GM21367 (cell line): ENCODE measurements around the gene EAF2.

Experiments
- ATAC-seq: cut with Tn5 transposase; IDR thresholded peaks from one replicate; pipeline ENCODE4 v1.9.1; 2021; ENCODE audit not compliant: unreplicated experiment

EAF2 gene

DNA sequence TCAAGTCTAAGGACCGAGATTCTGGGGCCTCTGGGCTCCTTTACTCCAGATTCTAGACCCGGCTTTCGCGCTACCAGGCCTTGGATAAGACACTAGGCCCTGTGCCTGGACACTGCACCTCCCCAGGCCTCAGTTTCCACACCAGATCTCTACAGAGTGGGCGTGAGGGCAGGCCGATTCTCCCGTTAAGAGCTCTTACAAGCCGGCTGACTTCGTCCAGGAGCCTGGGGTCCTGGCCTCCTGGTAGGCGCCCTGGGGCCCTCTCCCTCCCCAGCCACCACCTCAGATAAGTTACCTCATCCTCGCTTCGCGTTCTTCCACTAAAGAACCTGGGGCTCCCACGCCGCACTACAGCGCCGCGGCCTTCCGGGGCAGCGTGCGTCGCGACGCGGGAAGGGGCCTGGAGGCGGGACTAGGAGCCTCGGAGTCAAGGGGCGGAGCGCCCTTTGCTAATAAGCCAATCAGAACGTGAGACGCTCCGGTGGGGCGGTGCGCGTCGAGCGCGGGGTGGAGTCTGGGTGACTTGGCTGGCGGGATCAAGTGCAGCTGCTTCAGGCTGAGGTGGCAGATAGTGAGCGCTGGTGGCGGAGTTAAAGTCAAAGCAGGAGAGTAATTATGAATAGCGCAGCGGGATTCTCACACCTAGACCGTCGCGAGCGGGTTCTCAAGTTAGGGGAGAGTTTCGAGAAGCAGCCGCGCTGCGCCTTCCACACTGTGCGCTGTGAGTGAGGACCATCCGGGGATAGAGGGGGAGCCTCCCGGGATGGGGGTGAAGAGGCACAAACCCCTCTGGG lies at the start of gene EAF2, which contains the start of gene IQCB1:
TSS of gene EAF2 (plus strand) at position 539 of the 794 bp plus-strand sequence. CDS start at position 616, 77 bp downstream.
TSS of gene IQCB1 (minus strand) at position 390 of the 794 bp plus-strand sequence. CDS start 6,100 bp downstream, outside the sequence.
- ATAC-seq, result peak; percentile 95

- ATAC-seq, result no peak
These were observed 48.5 kb upstream of the EAF2 start for GRCh38 chr3:121786485-121786884.

GRCh38 chr3:121793078-121793477 lies 41.9 kb upstream of the EAF2 start:
- ATAC-seq, result no peak

DNA sequence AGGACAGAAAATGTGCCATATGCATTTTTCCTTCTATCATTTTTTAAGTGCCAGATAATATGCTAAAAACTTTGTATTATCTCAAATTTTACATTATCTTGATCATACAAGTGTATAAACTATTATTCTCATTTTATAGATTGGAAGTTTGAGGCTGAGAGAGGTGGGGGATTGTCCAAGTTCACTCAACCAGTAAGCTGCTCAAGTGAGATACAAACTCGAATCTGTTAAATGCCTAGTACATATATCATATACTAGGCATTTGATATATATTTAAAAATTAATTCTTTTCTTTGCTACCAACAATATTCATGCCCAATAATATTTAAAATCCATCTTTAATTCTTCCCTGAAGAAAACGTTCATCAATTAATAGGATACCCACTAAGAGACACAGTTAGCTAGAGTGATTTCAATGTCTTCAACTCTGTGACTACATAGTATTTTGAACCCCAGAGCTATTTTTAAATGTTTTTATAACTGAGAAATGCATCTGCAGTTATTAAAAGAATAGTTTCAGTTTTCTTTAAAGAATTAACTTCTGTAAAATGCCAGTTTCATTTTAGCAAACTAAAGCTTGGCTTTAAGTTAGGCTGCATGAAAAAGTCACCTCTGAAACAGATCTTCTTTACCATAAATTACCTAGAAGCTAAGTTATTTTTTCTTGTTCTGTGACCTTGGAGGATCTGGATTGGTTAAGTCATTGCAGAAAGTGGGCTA lies 40.6 kb upstream of the EAF2 start:
- ATAC-seq, result peak; percentile 62

- no peak for ATAC-seq
These were observed 38.0 kb upstream of the EAF2 start for GRCh38 chr3:121796970-121797369.

GRCh38 chr3:121800906-121801305 lies 34.1 kb upstream of the EAF2 start:
- no peak for ATAC-seq

DNA sequence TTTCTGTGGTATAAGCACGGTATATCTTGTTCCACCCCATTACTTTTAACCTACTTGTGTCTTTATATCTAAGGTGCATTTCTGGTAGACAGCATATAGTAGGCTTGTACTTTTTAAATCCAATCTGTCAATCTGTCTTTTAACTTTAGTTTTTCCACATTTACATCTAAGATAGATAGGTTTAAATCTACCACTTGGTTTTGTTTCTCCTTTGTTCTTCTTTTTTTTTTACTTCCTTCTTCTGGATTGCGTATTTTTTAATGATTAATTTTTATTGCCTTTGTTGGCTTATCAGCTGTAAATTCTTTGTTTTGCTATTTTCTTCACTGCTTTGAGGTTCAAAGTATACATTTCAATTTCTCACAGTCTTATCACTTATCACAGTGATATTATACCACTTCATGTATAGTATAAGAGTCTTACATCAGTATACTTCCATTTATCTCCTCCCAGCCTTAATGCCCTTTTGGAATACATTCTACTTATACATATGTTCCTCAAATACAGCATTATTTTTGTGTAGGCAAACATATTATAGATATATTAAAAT lies 31.2 kb upstream of the EAF2 start:
- ATAC-seq, result no peak

GRCh38 chr3:121809249-121809648 lies 25.8 kb upstream of the EAF2 start:
- ATAC-seq, result peak; percentile 96

GRCh38 chr3:121817753-121818152 lies 17.3 kb upstream of the EAF2 start:
- no peak for ATAC-seq

DNA sequence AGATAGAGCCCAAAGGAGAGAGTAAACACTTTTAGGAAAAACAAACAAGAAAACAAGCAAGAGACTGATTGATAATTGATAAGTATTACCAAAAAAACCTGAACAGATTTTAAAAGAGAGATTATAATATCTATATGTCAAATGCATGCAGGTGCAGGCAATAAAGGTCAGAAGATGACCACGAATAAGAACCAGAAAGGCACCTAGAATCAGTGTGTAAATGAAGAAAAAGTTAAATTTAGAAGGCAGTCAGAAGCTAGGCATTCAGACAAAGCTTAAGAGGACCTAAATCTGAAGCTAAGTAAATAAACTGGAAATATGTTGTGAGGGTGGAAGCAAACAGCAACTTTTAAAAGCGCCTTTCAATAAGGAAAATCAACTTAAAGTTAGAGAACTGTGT lies 16.4 kb upstream of the EAF2 start:
- ATAC-seq, result no peak

DNA sequence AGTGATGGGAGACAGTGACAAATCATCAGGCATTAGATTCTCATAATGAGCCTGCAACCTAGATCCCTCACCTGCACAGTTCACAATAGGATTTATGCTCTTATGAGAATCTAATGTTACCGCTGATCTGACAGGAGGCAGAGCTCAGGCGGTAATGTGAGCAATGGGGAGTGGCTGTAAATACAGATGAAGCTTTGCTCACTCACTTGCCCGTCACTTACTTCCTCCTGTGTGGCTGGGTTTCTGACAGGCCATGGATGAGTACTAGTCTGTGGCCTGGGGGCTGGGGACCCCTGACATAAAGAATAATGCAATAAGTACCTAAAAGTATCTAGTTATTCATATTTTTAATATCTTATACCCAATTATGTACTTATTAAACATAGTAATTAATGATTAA lies 15.8 kb upstream of the EAF2 start:
- ATAC-seq, result no peak

GRCh38 chr3:121821421-121822199 lies 13.4 kb upstream of the EAF2 start:
- no peak for ATAC-seq

DNA sequence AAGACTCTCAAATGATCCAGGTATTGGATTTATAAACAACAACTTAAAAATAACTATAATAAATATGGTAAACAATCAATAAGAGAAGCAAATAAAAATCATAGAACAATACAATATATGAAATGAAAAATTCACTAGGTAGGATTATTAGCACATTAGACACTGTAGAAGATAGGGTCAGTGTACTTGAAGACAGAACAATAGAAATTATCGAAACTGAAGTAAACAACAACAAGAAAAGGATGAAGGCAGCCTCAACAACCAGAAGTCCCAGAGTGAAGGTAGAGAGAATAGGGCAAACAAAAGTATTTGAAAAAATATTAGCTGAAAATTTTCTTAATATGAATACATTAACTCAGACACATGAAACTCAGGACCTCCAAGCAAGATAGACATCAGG lies 12.0 kb upstream of the EAF2 start:
- no peak for ATAC-seq

GRCh38 chr3:121834157-121834670 lies 795 bp upstream of the EAF2 start:
- peak; percentile 4 for ATAC-seq

GRCh38 chr3:121835465-121835801 lies 424 bp downstream of the EAF2 start:
- peak; percentile 20 for ATAC-seq

- no peak for ATAC-seq
These were observed 1.1 kb downstream of the EAF2 start for GRCh38 chr3:121836064-121836463.

DNA sequence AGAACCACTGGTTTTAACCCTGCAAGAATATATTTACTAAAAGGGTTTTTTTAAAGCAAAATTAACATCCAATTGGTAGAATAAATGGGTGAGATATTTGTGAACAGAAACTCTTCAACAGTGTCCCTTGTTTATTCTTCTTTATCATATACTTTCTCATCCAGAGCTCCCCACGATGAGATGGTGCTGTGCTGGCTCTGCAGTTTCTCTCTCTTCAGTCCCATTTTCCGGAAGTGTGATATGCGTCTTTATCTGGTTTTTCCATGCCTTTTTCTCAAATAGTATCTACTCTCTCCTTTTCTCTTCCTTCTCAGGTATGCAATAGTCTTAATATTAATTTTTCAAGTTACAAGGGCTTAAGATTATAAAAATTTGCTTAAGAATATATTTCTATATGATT lies 1.5 kb downstream of the EAF2 start:
- ATAC-seq, result no peak

GRCh38 chr3:121839962-121840361 lies 5.0 kb downstream of the EAF2 start:
- no peak for ATAC-seq

DNA sequence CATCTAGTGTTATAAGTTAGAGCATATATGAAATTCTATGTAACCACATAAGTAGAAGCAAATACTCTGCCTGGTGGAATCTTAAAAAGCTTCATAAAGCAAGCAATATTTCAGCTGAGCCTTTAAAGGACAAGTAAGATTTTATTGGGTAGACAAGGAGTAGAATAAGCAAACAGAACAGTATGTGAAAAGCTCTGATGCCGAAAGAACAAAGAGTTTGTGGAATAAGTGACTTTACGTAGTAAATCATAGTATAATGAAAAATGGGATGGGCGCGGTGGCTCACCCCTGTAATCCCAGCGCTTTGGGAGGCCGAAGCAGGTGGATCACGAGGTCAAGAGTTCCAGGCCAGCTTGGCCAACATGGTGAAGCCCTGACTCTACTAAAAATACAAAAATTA lies 9.9 kb downstream of the EAF2 start:
- no peak for ATAC-seq

DNA sequence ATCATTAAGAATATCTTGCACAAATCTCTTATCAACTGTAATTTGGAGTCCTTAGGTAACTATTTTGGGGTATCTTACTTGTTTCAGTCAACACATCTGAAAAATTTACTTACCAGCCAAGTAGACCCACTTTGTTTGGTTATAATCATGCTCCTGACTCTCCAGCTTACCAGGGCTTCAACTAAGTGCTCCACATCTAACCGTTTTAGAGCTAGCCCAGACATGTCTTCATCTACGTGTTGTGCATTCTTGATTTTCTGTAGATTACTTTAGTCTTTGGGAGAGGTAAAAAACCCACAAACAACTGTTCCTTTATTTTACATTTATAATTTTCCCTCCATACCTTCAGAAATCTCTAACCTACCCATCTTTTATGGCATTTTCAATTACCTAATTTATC lies 17.2 kb downstream of the EAF2 start:
- ATAC-seq, result no peak

DNA sequence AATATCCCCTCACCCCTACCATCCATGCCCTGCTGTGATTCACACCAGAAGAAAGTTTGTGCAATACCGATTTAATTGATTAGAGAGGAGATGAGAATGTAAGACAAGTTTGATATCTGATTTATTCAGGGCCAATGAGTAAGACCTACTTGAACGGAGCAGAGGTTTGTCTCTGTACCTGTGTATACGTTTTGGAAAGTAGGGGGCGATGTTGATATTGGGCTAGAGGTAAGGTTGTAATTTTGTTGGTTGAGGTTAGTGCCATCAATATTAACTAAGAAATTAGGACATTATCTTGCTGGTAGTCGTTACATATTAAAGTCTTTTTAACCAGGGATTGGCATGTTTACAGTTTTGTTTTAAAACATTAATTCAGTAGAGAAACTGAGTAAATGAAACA lies 20.5 kb downstream of the EAF2 start:
- no peak for ATAC-seq
